Astrocyte of the spinal cord (primary cell): ENCODE data around the gene SLC49A3.

Experiments
- DNase-seq: peaks from one replicate; pipeline ENCODE4 v3.0.0; 2011; ENCODE audit warnings: low read depth, low spot score
- H3K4me3 ChIP-seq: 2 replicates; pipeline ENCODE4 v1.5.1; 2011; ENCODE audit warnings: low read depth, mild to moderate bottlenecking, low read length, moderate library complexity
- CTCF ChIP-seq: IDR thresholded peaks from 2 replicates; pipeline ENCODE4 v1.5.1; 2012; ENCODE audit warnings: low read depth, mild to moderate bottlenecking, low read length, inconsistent platforms
- in situ Hi-C: cut with HindIII; loops from 2 replicates; pipeline ENCODE4 v1.10.0; 2017; ENCODE audit warnings: low sequenced_read_pairs

The SLC49A3 gene

GRCh38 chr4:651884-652642, 36.9 kb downstream of the SLC49A3 start:
- no peak for TF ChIP-seq CTCF
- in situ Hi-C loops, result no loop called here
- H3K4me3 ChIP-seq, result no peak overlapping the region
- no peak for DNase-seq

- no peak overlapping the region for H3K4me3 ChIP-seq
- TF ChIP-seq CTCF, result no peak
- in situ Hi-C loops, result no loop called here
- no peak for DNase-seq
Observed at GRCh38 chr4:650951-651883, 37.7 kb downstream of the SLC49A3 start.

- TF ChIP-seq CTCF, result no peak
- in situ Hi-C loops, result no loop called here
- DNase-seq, result no peak
- H3K4me3 ChIP-seq, result no peak overlapping the region
Observed at GRCh38 chr4:650461-650860, 38.5 kb downstream of the SLC49A3 start.

- DNase-seq, result no peak
- H3K4me3 ChIP-seq, result no peak overlapping the region
- in situ Hi-C loops, result no loop called here
- TF ChIP-seq CTCF, result no peak
Observed at GRCh38 chr4:649751-650310, 39.1 kb downstream of the SLC49A3 start.

GRCh38 chr4:649293-649625, 39.7 kb downstream of the SLC49A3 start:
- DNase-seq, result no peak
- H3K4me3 ChIP-seq, result no peak overlapping the region
- TF ChIP-seq CTCF, result no peak
- in situ Hi-C loops, result no loop called here

GRCh38 chr4:648579-649292, 40.2 kb downstream of the SLC49A3 start:
- no peak for TF ChIP-seq CTCF
- no peak overlapping the region for H3K4me3 ChIP-seq
- DNase-seq, result no peak
- in situ Hi-C loops, result no loop called here
